OCI-LY1 (cell line): ENCODE measurements around the gene SLC5A9.

Experiments used
- CTCF ChIP-seq: fragments of 200-600 bp; sonication (generic), shearing (Covaris generic); IDR thresholded peaks from 2 replicates; pipeline ENCODE4 v1.5.1; 2017; ENCODE audit warnings: mild to moderate bottlenecking, antibody characterized with exemption, low read length, moderate library complexity, mixed read lengths
- EZH2 ChIP-seq: fragments of 200-600 bp; sonication (generic), shearing (Covaris generic); IDR thresholded peaks from 2 replicates; pipeline ENCODE4 v1.8.0; 2017; ENCODE audit warnings: borderline replicate concordance, mixed run types, mild to moderate bottlenecking, antibody characterized with exemption, low read length, moderate library complexity, mixed read lengths

GRCh38 chr1:48208652-48209051, 13.9 kb upstream of the SLC5A9 start:
- TF ChIP-seq CTCF (no peak), EZH2 (no peak)
